HCT116 (cell line): ENCODE data around the gene ZCCHC17. TPM values are rescaled to one million over a fixed set of nuclear protein-coding genes. Genes with fewer than 3 reads are reported as not detected.

Source experiments
- ATAC-seq: fragments of 200-7000 bp; cut with Tn5 transposase; 2 replicates; pipeline ENCODE4 v1.9.1; 2020; ENCODE audit warnings: mild to moderate bottlenecking, moderate library complexity
- BruUV-seq: library from RNA; stranded (reverse); fragments of 400-500 nt; replicated peaks from 2 replicates; lab custom pipeline; 2021; lab: Mats Ljungman, UMichigan
- CTCF ChIA-PET: fragments of 300-600 bp; sonication (Branson Sonifier 250); formaldehyde crosslinking; loops from one replicate; lab custom pipeline; 2021; ENCODE audit warnings: antibody characterized with exemption; lab: Charles Lee
- POLR2A ChIA-PET: fragments of 300-600, 350-600 bp; sonication (Branson Sonifier 250); formaldehyde crosslinking; loops from one replicate; lab custom pipeline; 2021; ENCODE audit warnings: antibody characterized with exemption; lab: Charles Lee
- RAD21 ChIA-PET, 2 experiments: fragments of 300-600 bp; sonication (Branson Sonifier 250); formaldehyde crosslinking; loops; one replicate each; lab custom pipeline; 2023; ENCODE audit warnings: low total read pairs in 2 of 2; ENCODE audit not compliant: uncharacterized antibody in 2 of 2, unreplicated experiment in 2 of 2, low non-redundant PET in 1 of 2; lab: Charles Lee
- DNase-seq: peaks from one replicate; pipeline ENCODE4 v3.0.0-alpha.2; 2010; ENCODE audit warnings: low read depth, low spot score
- H2AFZ ChIP-seq: fragments of 200-600 bp; shearing (Covaris generic), sonication (generic); 2 replicates; pipeline ENCODE4 v1.6.1; 2017; ENCODE audit warnings: low read depth, mixed run types, mixed read lengths, antibody characterized with exemption, low read length; ENCODE audit not compliant: poor library complexity, severe bottlenecking
- H3K27ac ChIP-seq: 2 replicates; pipeline ENCODE4 v1.5.1; 2012; ENCODE audit warnings: low read depth, low read length
- H3K27me3 ChIP-seq: fragments of 200-600 bp; sonication (generic); 2 replicates; pipeline ENCODE4 v1.6.1; 2016; ENCODE audit warnings: mixed run types, low read length, mixed read lengths; ENCODE audit not compliant: insufficient read depth
- H3K36me3 ChIP-seq, 2 experiments: fragments of 200-500 bp in 1 of 2; fragments of 200-600 bp in 1 of 2; sonication (Bioruptor generic) in 1 of 2; sonication (generic) in 1 of 2; 2 replicates each; pipeline versions ENCODE4 v1.5.1 to v1.6.1; 2014 to 2016; ENCODE audit warnings: low read length in 2 of 2, inconsistent platforms in 1 of 2, mixed read lengths in 1 of 2, mixed run types in 1 of 2; ENCODE audit not compliant: insufficient read depth in 2 of 2, control insufficient read depth in 1 of 2
- H3K4me1 ChIP-seq, 2 experiments: fragments of 200-600 bp in 1 of 2; sonication (generic) in 1 of 2; 2 replicates each; pipeline versions ENCODE4 v1.5.1 to v1.6.1; 2012 to 2017; ENCODE audit warnings: low read length in 2 of 2, inconsistent platforms in 1 of 2, mild to moderate bottlenecking in 1 of 2, mixed read lengths in 1 of 2, mixed run types in 1 of 2, moderate library complexity in 1 of 2; ENCODE audit not compliant: insufficient read depth in 2 of 2, control insufficient read depth in 1 of 2
- H3K4me2 ChIP-seq: fragments of 200-600 bp; sonication (generic); 2 replicates; pipeline ENCODE4 v1.6.1; 2017; ENCODE audit warnings: mixed run types, low read length, mixed read lengths
- H3K4me3 ChIP-seq, 2 experiments: fragments of 200-600 bp in 1 of 2; sonication (generic) in 1 of 2; replicated peaks in 1 of 2; 2 replicates each; pipeline ENCODE4 v1.5.1; 2011 to 2016; ENCODE audit warnings: low read length in 2 of 2, control low read depth in 1 of 2, low read depth in 1 of 2, mild to moderate bottlenecking in 1 of 2, mixed read lengths in 1 of 2, mixed run types in 1 of 2
- H3K79me2 ChIP-seq: fragments of 200-600 bp; sonication (generic); 2 replicates; pipeline ENCODE4 v1.6.1; 2017; ENCODE audit warnings: mild to moderate bottlenecking, mixed run types, low read length, moderate library complexity, mixed read lengths; ENCODE audit not compliant: insufficient read depth
- H3K9ac ChIP-seq: fragments of 200-600 bp; sonication (generic); 2 replicates; pipeline ENCODE4 v1.6.1; 2016; ENCODE audit warnings: low read length, mixed read lengths
- H3K9me2 ChIP-seq: fragments of 200-600 bp; sonication (generic), shearing (Covaris generic); 2 replicates; pipeline ENCODE4 v1.6.1; 2017; ENCODE audit warnings: mixed run types, mild to moderate bottlenecking, moderate library complexity; ENCODE audit not compliant: insufficient read depth
- H3K9me3 ChIP-seq, 2 experiments: fragments of 200-500 bp in 1 of 2; fragments of 200-600 bp in 1 of 2; sonication (Bioruptor generic) in 1 of 2; sonication (generic) in 1 of 2; 2 replicates each; pipeline ENCODE4 v1.6.1; 2014 to 2017; ENCODE audit warnings: low read length in 2 of 2, mixed read lengths in 2 of 2, inconsistent platforms in 1 of 2, low read depth in 1 of 2, mild to moderate bottlenecking in 1 of 2, mixed run types in 1 of 2, moderate library complexity in 1 of 2; ENCODE audit not compliant: control insufficient read depth in 1 of 2, insufficient read depth in 1 of 2
- H4K20me1 ChIP-seq: fragments of 200-600 bp; sonication (generic), shearing (Covaris generic); 2 replicates; pipeline ENCODE4 v1.6.1; 2017; ENCODE audit warnings: mixed run types, mild to moderate bottlenecking, moderate library complexity; ENCODE audit not compliant: insufficient read depth
- CEBPB ChIP-seq: IDR thresholded peaks from 2 replicates; pipeline ENCODE4 v1.6.1; 2012; ENCODE audit warnings: low read depth
- ELF1 ChIP-seq: IDR thresholded peaks from 2 replicates; pipeline ENCODE4 v1.6.1; 2012; ENCODE audit warnings: low read depth, borderline replicate concordance
- EZH2 ChIP-seq: fragments of 200-600 bp; sonication (generic); IDR thresholded peaks from 2 replicates; pipeline ENCODE4 v1.6.1; 2017; ENCODE audit warnings: antibody characterized with exemption, mixed run types
- FOSL1 ChIP-seq: IDR thresholded peaks from 2 replicates; pipeline ENCODE4 v1.6.1; 2012; ENCODE audit warnings: low read depth
- SRF ChIP-seq: IDR thresholded peaks from 2 replicates; pipeline ENCODE4 v1.6.1; 2012; ENCODE audit warnings: low read depth
- ZNF274 ChIP-seq: fragments of 200-500 bp; sonication (Bioruptor generic); IDR thresholded peaks from 2 replicates; pipeline ENCODE4 v1.6.1; 2014; ENCODE audit warnings: mild to moderate bottlenecking, low read depth, low read length, inconsistent platforms
- intact Hi-C: fragments of 100-400 bp; cut with micrococcal nuclease; formaldehyde crosslinking; loops from 2 replicates; pipeline ENCODE4 v1.10.0; 2022
- total RNA-seq: library from RNA; stranded (reverse); gene quantifications from one replicate; pipeline ENCODE4 v1.2.1, GENCODE V29; 2021; ENCODE audit not compliant: unreplicated experiment
- TF ChIP-seq, protein P1 (sequence below): IDR thresholded peaks from 2 replicates; pipeline ENCODE4 v1.6.1; 2011; ENCODE audit warnings: mild to moderate bottlenecking, low read length, moderate library complexity; ENCODE audit not compliant: insufficient replicate concordance; ENCODE audit errors: extremely low read depth

ZCCHC17 gene
- total RNA-seq, 1 experiment from 2014 or later = 27.8 TPM

DNA sequence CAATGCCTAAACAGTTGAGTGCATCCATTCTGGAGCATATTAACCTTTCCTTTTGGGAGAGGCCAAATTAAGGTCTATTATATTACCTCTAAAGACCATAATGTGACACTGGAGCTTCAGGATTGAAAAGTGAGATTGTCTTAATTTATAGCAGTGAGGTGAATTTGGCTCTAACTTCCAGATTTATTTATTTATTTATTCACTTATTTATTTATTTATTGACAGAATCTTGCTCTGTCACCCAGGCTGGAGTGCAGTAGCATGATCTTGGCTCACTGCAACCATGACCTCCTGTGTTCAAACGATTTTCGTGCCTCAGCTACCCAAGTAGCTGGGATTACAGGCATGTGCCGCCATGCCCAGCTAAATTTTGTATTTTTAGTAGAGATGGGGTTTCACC lies 19.1 kb downstream of the ZCCHC17 start:
- H3K9me3 ChIP-seq = no peaks in the 10 kb centered on the region
- H3K9me2 ChIP-seq = no peaks in the 10 kb centered on the region
- ChIA-PET CTCF (no interaction called here), RAD21 (no interaction called here), POLR2A (no interaction called here)
- TF ChIP-seq, protein P1, sequence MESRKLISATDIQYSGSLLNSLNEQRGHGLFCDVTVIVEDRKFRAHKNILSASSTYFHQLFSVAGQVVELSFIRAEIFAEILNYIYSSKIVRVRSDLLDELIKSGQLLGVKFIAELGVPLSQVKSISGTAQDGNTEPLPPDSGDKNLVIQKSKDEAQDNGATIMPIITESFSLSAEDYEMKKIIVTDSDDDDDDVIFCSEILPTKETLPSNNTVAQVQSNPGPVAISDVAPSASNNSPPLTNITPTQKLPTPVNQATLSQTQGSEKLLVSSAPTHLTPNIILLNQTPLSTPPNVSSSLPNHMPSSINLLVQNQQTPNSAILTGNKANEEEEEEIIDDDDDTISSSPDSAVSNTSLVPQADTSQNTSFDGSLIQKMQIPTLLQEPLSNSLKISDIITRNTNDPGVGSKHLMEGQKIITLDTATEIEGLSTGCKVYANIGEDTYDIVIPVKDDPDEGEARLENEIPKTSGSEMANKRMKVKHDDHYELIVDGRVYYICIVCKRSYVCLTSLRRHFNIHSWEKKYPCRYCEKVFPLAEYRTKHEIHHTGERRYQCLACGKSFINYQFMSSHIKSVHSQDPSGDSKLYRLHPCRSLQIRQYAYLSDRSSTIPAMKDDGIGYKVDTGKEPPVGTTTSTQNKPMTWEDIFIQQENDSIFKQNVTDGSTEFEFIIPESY = no peak
- peaks cover 20 to 25% of the 10 kb centered on the region in 2 experiments; a peak in 3 of 4 replicates for H3K36me3 ChIP-seq
- H3K4me2 ChIP-seq = no peak overlapping the region
- no peak for ATAC-seq
- H3K27ac ChIP-seq = no peak overlapping the region
- H3K4me3 ChIP-seq = no peak overlapping the region
- no peaks in the 10 kb centered on the region for H3K79me2 ChIP-seq
- no peaks in the 10 kb centered on the region for H4K20me1 ChIP-seq
- BruUV-seq = no TSS peak
- no peak overlapping the region for H3K9ac ChIP-seq
- H3K27me3 ChIP-seq = no peaks in the 10 kb centered on the region
- intact Hi-C loops = no loop called here
- H3K4me1 ChIP-seq = no peaks in the 10 kb centered on the region
- H2AFZ ChIP-seq = no peak overlapping the region
- no peak for DNase-seq

DNA sequence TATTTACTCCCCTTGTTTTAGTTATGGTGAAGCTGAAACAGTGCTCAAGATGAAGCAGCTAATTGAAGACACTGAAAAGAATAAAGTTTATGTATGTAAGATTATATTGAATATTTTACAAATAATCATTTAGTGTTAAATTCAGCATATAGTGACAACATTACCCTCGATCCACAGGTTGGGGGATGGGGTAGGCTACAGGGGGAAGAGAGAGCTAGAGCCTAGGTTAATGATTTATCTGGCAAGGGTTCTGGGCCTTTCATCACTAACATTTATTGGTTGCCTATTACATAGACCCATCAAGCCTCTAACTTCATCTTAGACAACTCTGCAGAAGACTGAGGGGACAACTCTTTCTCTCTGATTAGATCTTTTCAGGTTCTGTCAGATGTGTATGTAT lies 21.3 kb downstream of the ZCCHC17 start:
- no TSS peak for BruUV-seq
- ATAC-seq (no peak), DNase-seq (no peak)
- H3K9me2 ChIP-seq = no peaks in the 10 kb centered on the region
- no peaks in the 10 kb centered on the region for H3K27me3 ChIP-seq
- ChIA-PET CTCF (no interaction called here), RAD21 (no interaction called here), POLR2A (no interaction called here)
- H3K36me3 ChIP-seq = peaks cover 14% of the 10 kb centered on the region in 2 experiments; a peak in 2 of 4 replicates
- H3K27ac ChIP-seq = no peak overlapping the region
- no peaks in the 10 kb centered on the region for H3K4me1 ChIP-seq
- no peak overlapping the region for H3K4me3 ChIP-seq
- intact Hi-C loops = no loop called here
- H3K9me3 ChIP-seq = no peaks in the 10 kb centered on the region
- no peak overlapping the region for H2AFZ ChIP-seq
- TF ChIP-seq SRF (no peak), CEBPB (no peak), FOSL1 (no peak), ELF1 (no peak), ZNF274 (no peak), EZH2 (no peak)
- TF ChIP-seq, all 23 proteins: peak for 0
- Histone ChIP-seq H3K4me2 (no peak overlapping the region), H3K9ac (no peak overlapping the region), H4K20me1 (no peaks in the 10 kb centered on the region), H3K79me2 (no peaks in the 10 kb centered on the region)
